ENCODE data around the gene PACS1. TPM values are rescaled to one million over a fixed set of nuclear protein-coding genes. Genes with fewer than 3 reads are reported as not detected.

PACS1 gene
- total and polyA plus RNA-seq, 8 donors, result 50.7 to 57.5 (median 54.9) TPM

GRCh38 chr11:66293777-66294625 is 223.9 kb downstream of the PACS1 start:
- no peak overlapping the region for H3K27ac ChIP-seq
- no peak for DNase-seq
- H3K27me3 ChIP-seq, result peaks cover 19 to 79% of the 10 kb centered on the region in 2 donors
- H3K4me1 ChIP-seq, result peaks cover 7 to 18% of the 10 kb centered on the region in 2 donors
- no peak for ATAC-seq
- H3K36me3 ChIP-seq, result no peaks in the 10 kb centered on the region
- H3K9me3 ChIP-seq, result no peaks in the 10 kb centered on the region
- intact Hi-C loops (cut with DNase I), result no loop called here
- TF ChIP-seq CTCF (IDR thresholded peaks at IDR 0.05), result no peak
- no peak overlapping the region for H3K4me3 ChIP-seq

Other genes starting within 250 kb of the PACS1 start
- 1 to 10 TPM in 1 of 2 donors, under 1 TPM in 1; 0.24 to 1.9 TPM for gene SNX32, start 236.3 kb upstream of the PACS1 start, total RNA-seq
- 1 to 10 TPM; 2.5 to 4.4 (median 3.1) TPM for gene SNX32, start 236.3 kb upstream of the PACS1 start, polyA plus RNA-seq (ENCODE audit: insufficient read length in 6 of 6)
- 1,000 to 10,000 TPM in 1 of 2 donors, 100 to 1,000 TPM in 1; 790 to 1,162 TPM for gene CFL1, start 212.1 kb upstream of the PACS1 start, total RNA-seq
- 100 to 1,000 TPM; 599 to 799 (median 752) TPM for gene CFL1, start 212.1 kb upstream of the PACS1 start, polyA plus RNA-seq (ENCODE audit: insufficient read length in 6 of 6)
- gene MUS81, start 209.8 kb upstream of the PACS1 start, total RNA-seq, result 10 to 100 TPM; 43.4 to 50.7 TPM
- 10 to 100 TPM; 44.7 to 55.0 (median 52.0) TPM for gene MUS81, start 209.8 kb upstream of the PACS1 start, polyA plus RNA-seq (ENCODE audit: insufficient read length in 6 of 6)
- 100 to 1,000 TPM in 1 of 2 donors, 10 to 100 TPM in 1; 67.6 to 113 TPM for gene EFEMP2, start 197.5 kb upstream of the PACS1 start, total RNA-seq
- gene EFEMP2, start 197.5 kb upstream of the PACS1 start, polyA plus RNA-seq (ENCODE audit: insufficient read length in 6 of 6), result 100 to 1,000 TPM; 111 to 169 (median 152) TPM
- 1 to 10 TPM; 5.8 to 9.1 TPM for gene CTSW, start 190.4 kb upstream of the PACS1 start, total RNA-seq
- 1 to 10 TPM; 2.7 to 7.2 (median 5.7) TPM for gene CTSW, start 190.4 kb upstream of the PACS1 start, polyA plus RNA-seq (ENCODE audit: insufficient read length in 6 of 6)
- gene FIBP, start 181.8 kb upstream of the PACS1 start, total RNA-seq, result 10 to 100 TPM; 56.5 to 69.6 TPM
- 10 to 100 TPM; 72.3 to 83.0 (median 77.7) TPM for gene FIBP, start 181.8 kb upstream of the PACS1 start, polyA plus RNA-seq (ENCODE audit: insufficient read length in 6 of 6)
- gene CCDC85B, start 179.6 kb upstream of the PACS1 start, total RNA-seq, result 10 to 100 TPM; 23.3 to 32.0 TPM
- 10 to 100 TPM; 10.0 to 23.8 (median 15.1) TPM for gene CCDC85B, start 179.6 kb upstream of the PACS1 start, polyA plus RNA-seq (ENCODE audit: insufficient read length in 6 of 6)
- 10 to 100 TPM in 1 of 2 donors, 1 to 10 TPM in 1; 3.4 to 16.3 TPM for gene FOSL1, start 169.9 kb upstream of the PACS1 start, total RNA-seq
- gene FOSL1, start 169.9 kb upstream of the PACS1 start, polyA plus RNA-seq (ENCODE audit: insufficient read length in 6 of 6), result under 1 TPM in 4 of 6 donors, not detected in 2; 0.17 to 0.22 (median 0.21) TPM
- 10 to 100 TPM; 29.6 to 35.0 TPM for gene C11orf68, start 151.2 kb upstream of the PACS1 start, total RNA-seq
- 10 to 100 TPM; 31.1 to 36.9 (median 34.4) TPM for gene C11orf68, start 151.2 kb upstream of the PACS1 start, polyA plus RNA-seq (ENCODE audit: insufficient read length in 6 of 6)
- gene DRAP1, start 150.8 kb upstream of the PACS1 start, total RNA-seq, result 10 to 100 TPM; 61.0 to 64.5 TPM
- 100 to 1,000 TPM in 1 of 6 donors, 10 to 100 TPM in 5; 69.2 to 112 (median 91.8) TPM for gene DRAP1, start 150.8 kb upstream of the PACS1 start, polyA plus RNA-seq (ENCODE audit: insufficient read length in 6 of 6)
- gene TSGA10IP, start 124.8 kb upstream of the PACS1 start, total RNA-seq, result not detected
- gene TSGA10IP, start 124.8 kb upstream of the PACS1 start, polyA plus RNA-seq (ENCODE audit: insufficient read length in 6 of 6), result 1 to 10 TPM in 1 of 6 donors, under 1 TPM in 4, not detected in 1; 0.26 to 1.0 (median 0.79) TPM
- gene SART1, start 108.5 kb upstream of the PACS1 start, total RNA-seq, result 10 to 100 TPM; 34.1 to 50.8 TPM
- 10 to 100 TPM; 40.0 to 55.4 (median 46.3) TPM for gene SART1, start 108.5 kb upstream of the PACS1 start, polyA plus RNA-seq (ENCODE audit: insufficient read length in 6 of 6)
- 10 to 100 TPM; 28.4 to 30.5 TPM for gene EIF1AD, start 68.1 kb upstream of the PACS1 start, total RNA-seq
- 10 to 100 TPM; 23.6 to 30.5 (median 27.4) TPM for gene EIF1AD, start 68.1 kb upstream of the PACS1 start, polyA plus RNA-seq (ENCODE audit: insufficient read length in 6 of 6)
- gene BANF1, start 67.8 kb upstream of the PACS1 start, total RNA-seq, result 100 to 1,000 TPM; 161 to 183 TPM
- 100 to 1,000 TPM; 211 to 248 (median 228) TPM for gene BANF1, start 67.8 kb upstream of the PACS1 start, polyA plus RNA-seq (ENCODE audit: insufficient read length in 6 of 6)
- 10 to 100 TPM; 20.3 to 46.5 TPM for gene CST6, start 58.3 kb upstream of the PACS1 start, total RNA-seq
- gene CST6, start 58.3 kb upstream of the PACS1 start, polyA plus RNA-seq (ENCODE audit: insufficient read length in 6 of 6), result 1 to 10 TPM in 1 of 6 donors, under 1 TPM in 5; 0.18 to 1.3 (median 0.46) TPM
- 1 to 10 TPM; 1.2 to 2.6 TPM for gene CATSPER1, start 43.8 kb upstream of the PACS1 start, total RNA-seq
- under 1 TPM in 1 of 6 donors, not detected in 5; 0.24 TPM for gene CATSPER1, start 43.8 kb upstream of the PACS1 start, polyA plus RNA-seq (ENCODE audit: insufficient read length in 6 of 6)
- not detected for gene GAL3ST3, start 21.1 kb upstream of the PACS1 start, total RNA-seq
- under 1 TPM in 5 of 6 donors, not detected in 1; 0.09 to 0.63 (median 0.20) TPM for gene GAL3ST3, start 21.1 kb upstream of the PACS1 start, polyA plus RNA-seq (ENCODE audit: insufficient read length in 6 of 6)
- gene SF3B2, start 17.9 kb upstream of the PACS1 start, total RNA-seq, result 100 to 1,000 TPM; 122 to 160 TPM
- gene SF3B2, start 17.9 kb upstream of the PACS1 start, polyA plus RNA-seq (ENCODE audit: insufficient read length in 6 of 6), result 100 to 1,000 TPM; 192 to 233 (median 218) TPM
- gene KLC2, start 187.4 kb downstream of the PACS1 start, total RNA-seq, result 10 to 100 TPM; 32.8 to 34.3 TPM
- gene KLC2, start 187.4 kb downstream of the PACS1 start, polyA plus RNA-seq (ENCODE audit: insufficient read length in 6 of 6), result 10 to 100 TPM; 17.0 to 24.9 (median 19.8) TPM
- gene RAB1B, start 198.4 kb downstream of the PACS1 start, total RNA-seq, result 100 to 1,000 TPM; 141 to 154 TPM
- gene RAB1B, start 198.4 kb downstream of the PACS1 start, polyA plus RNA-seq (ENCODE audit: insufficient read length in 6 of 6), result 100 to 1,000 TPM; 114 to 136 (median 128) TPM
- 1 to 10 TPM in 1 of 2 donors, under 1 TPM in 1; 0.81 to 1.4 TPM for gene CNIH2, start 207.9 kb downstream of the PACS1 start, total RNA-seq
- 1 to 10 TPM; 2.8 to 5.2 (median 3.9) TPM for gene CNIH2, start 207.9 kb downstream of the PACS1 start, polyA plus RNA-seq (ENCODE audit: insufficient read length in 6 of 6)
- 100 to 1,000 TPM in 1 of 2 donors, 10 to 100 TPM in 1; 97.1 to 118 TPM for gene YIF1A, start 218.9 kb downstream of the PACS1 start, total RNA-seq
- 10 to 100 TPM; 32.9 to 57.5 (median 43.6) TPM for gene YIF1A, start 218.9 kb downstream of the PACS1 start, polyA plus RNA-seq (ENCODE audit: insufficient read length in 6 of 6)
- gene TMEM151A, start 221.6 kb downstream of the PACS1 start, total RNA-seq, result under 1 TPM in 1 of 2 donors, not detected in 1; 0.21 TPM
- under 1 TPM; 0.17 to 0.47 (median 0.28) TPM for gene TMEM151A, start 221.6 kb downstream of the PACS1 start, polyA plus RNA-seq (ENCODE audit: insufficient read length in 6 of 6)
- gene CD248, start 246.8 kb downstream of the PACS1 start, total RNA-seq, result 10 to 100 TPM; 69.8 to 74.3 TPM
- 100 to 1,000 TPM in 4 of 6 donors, 10 to 100 TPM in 2; 76.4 to 128 (median 104) TPM for gene CD248, start 246.8 kb downstream of the PACS1 start, polyA plus RNA-seq (ENCODE audit: insufficient read length in 6 of 6)